ENCODE measurements around the gene ITGB1BP2.
A peak's percentile ranks its signal among the peaks of the same experiment; 100 is the strongest.
"Not testable (repeated sequence)": the region's sequence is repeated elsewhere in the genome, so short reads cannot be mapped to it uniquely, and the experiment has no call there.

The ITGB1BP2 gene

DNA sequence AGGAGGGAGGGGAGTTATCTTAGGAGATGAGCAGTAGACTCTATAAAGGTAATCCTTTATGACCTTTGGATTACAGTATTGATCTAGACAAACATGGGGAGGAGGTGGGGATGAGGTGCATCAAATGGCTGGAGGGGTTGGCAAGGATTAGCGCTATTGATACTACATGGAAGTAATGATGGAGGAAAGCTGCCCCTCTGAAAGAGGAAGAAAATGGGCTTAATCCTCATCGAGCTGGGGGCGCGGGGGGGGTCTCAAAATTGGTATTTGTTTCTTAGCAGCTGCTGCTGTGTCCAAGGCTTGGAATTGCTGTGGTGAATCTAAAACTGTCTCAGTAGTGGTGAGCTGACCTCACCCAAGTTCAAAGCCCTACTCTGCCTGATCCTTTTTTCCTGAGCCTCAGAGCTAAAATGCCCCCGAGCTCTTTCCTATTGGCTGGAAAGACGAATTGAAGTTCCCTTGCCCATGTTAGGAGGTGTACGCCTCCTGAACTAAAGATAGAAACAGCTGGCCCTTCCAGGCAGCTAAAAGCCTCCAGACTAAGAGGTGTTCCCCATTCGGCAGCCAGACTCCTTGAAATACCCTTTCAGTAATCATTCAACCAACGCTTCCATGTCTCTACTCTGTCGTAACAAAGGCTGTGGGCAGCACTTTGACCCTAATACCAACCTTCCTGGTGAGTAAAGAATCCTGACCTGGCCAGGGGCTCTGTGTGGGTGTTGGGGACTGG is at the start of gene ITGB1BP2:
TSS of gene ITGB1BP2 (plus strand) at position 556 of the 730 bp plus-strand sequence. CDS start at position 613, 57 bp downstream.
- no peak within 1 kb of the TSS for H3K27ac ChIP-seq (ENCODE audit: low read depth, low read length)
- H3K27me3 ChIP-seq (ENCODE audit: control insufficient read depth in 5 of 5, insufficient read depth in 4 of 5, low read length in 5 of 5) = peaks cover 0 to 14% (median 0%) of the 10 kb centered on the region in 5 donors
- H3K9me3 ChIP-seq (ENCODE audit: control insufficient read depth in 5 of 5, low read length in 5 of 5) = no peaks in the 10 kb centered on the region
- no peak within 1 kb of the TSS for H3K9ac ChIP-seq (ENCODE audit: low read length in 5 of 5)
- H3K36me3 ChIP-seq (ENCODE audit: control insufficient read depth in 5 of 5, insufficient read depth in 5 of 5, low read length in 5 of 5) = peaks cover 10 to 42% (median 33%) of the 10 kb centered on the region in 5 donors
- peaks cover 0 to 7% (median 0%) of the 10 kb centered on the region in 5 donors for H3K4me1 ChIP-seq (ENCODE audit: control insufficient read depth in 5 of 5, insufficient read depth in 5 of 5, low read length in 5 of 5)
- no peak within 1 kb of the TSS for H3K4me3 ChIP-seq (ENCODE audit: low read depth in 1 of 5, low read length in 5 of 5)

DNA sequence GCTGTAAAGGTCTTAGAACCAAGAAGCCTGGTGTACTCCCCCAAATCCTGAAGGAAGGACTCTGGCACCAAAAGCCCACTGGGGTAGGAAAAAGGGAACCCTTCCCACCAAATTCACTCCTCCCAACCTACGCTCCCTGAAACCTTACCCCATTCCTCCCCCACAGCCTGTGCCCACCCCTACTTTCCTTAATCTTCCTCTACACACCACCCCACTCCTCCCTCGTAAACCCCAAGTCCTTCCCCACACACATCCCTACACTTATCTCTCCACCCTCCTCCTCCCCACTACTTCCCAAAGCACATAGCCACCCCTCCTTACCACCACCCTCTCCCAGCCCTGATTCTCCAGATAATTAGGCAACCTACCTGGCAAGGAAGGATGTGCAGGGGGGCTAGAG is 49.3 kb upstream of the ITGB1BP2 start:
- Histone ChIP-seq H3K9ac (ENCODE audit: low read length in 5 of 5) (no peak overlapping the region), H3K27me3 (ENCODE audit: control insufficient read depth in 5 of 5, insufficient read depth in 4 of 5, low read length in 5 of 5) (peaks cover 0 to 6% (median 4%) of the 10 kb centered on the region in 5 donors), H3K27ac (ENCODE audit: low read depth, low read length) (no peak overlapping the region), H3K4me1 (ENCODE audit: control insufficient read depth in 5 of 5, insufficient read depth in 5 of 5, low read length in 5 of 5) (peaks cover 0 to 23% (median 9%) of the 10 kb centered on the region in 5 donors), H3K4me3 (ENCODE audit: low read depth in 1 of 5, low read length in 5 of 5) (no peak overlapping the region), H3K36me3 (ENCODE audit: control insufficient read depth in 5 of 5, insufficient read depth in 5 of 5, low read length in 5 of 5) (peaks cover 0 to 37% (median 32%) of the 10 kb centered on the region in 5 donors), H3K9me3 (ENCODE audit: control insufficient read depth in 5 of 5, low read length in 5 of 5) (no peaks in the 10 kb centered on the region)

DNA sequence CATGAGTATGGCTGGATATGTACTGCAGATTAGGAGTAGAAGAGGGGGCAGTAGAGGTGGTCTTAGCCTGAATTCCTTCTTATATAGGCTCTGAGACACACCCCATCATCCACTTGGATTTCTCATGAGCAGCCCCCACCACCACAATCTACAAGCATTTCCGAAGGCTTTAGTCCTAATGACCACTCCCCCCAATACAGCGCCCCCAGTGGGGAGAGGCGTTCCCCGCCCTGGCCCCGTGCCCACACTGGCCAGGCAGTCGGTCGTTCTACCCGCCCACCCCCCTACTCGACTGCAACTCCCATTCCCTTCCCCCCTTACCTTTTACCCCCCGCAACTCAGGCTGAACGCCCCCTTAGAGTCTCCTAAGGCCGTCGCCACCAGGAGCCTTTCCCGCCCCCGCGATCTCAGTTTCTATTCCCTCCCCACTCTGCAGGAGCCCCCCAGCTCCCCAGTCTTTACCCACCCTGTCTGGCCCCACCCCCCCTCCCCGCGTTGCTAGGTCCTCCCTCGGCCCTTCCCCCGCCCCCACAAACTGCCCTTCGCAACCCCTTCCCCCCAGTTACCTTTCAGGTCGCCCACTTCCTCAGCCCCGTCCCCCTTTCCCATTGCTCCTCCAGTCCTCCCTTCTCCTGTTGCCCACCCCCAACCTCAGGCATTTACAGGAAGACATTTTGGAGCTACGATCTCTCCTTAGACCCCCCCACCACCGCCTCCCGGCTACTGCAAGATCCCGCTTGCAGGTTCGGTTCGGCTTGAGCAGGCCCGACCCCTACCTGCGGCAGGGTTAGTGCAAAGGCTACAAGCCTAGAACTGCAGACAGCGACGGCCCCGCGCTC is 48.1 kb upstream of the ITGB1BP2 start:
- Histone ChIP-seq H3K9ac (ENCODE audit: low read length in 5 of 5) (peak overlapping the region in 4 of 5 donors; percentile 64 to 77 (median 72)), H3K27ac (ENCODE audit: low read depth, low read length) (peak overlapping the region; percentile 62), H3K4me1 (ENCODE audit: control insufficient read depth in 5 of 5, insufficient read depth in 5 of 5, low read length in 5 of 5) (peaks cover 0 to 23% (median 9%) of the 10 kb centered on the region in 5 donors), H3K27me3 (ENCODE audit: control insufficient read depth in 5 of 5, insufficient read depth in 4 of 5, low read length in 5 of 5) (peaks cover 0 to 5% (median 4%) of the 10 kb centered on the region in 5 donors), H3K9me3 (ENCODE audit: control insufficient read depth in 5 of 5, low read length in 5 of 5) (no peaks in the 10 kb centered on the region), H3K4me3 (ENCODE audit: low read depth in 1 of 5, low read length in 5 of 5) (peak overlapping the region; percentile 81 to 87 (median 82)), H3K36me3 (ENCODE audit: control insufficient read depth in 5 of 5, insufficient read depth in 5 of 5, low read length in 5 of 5) (peaks cover 0 to 24% (median 20%) of the 10 kb centered on the region in 5 donors)

DNA sequence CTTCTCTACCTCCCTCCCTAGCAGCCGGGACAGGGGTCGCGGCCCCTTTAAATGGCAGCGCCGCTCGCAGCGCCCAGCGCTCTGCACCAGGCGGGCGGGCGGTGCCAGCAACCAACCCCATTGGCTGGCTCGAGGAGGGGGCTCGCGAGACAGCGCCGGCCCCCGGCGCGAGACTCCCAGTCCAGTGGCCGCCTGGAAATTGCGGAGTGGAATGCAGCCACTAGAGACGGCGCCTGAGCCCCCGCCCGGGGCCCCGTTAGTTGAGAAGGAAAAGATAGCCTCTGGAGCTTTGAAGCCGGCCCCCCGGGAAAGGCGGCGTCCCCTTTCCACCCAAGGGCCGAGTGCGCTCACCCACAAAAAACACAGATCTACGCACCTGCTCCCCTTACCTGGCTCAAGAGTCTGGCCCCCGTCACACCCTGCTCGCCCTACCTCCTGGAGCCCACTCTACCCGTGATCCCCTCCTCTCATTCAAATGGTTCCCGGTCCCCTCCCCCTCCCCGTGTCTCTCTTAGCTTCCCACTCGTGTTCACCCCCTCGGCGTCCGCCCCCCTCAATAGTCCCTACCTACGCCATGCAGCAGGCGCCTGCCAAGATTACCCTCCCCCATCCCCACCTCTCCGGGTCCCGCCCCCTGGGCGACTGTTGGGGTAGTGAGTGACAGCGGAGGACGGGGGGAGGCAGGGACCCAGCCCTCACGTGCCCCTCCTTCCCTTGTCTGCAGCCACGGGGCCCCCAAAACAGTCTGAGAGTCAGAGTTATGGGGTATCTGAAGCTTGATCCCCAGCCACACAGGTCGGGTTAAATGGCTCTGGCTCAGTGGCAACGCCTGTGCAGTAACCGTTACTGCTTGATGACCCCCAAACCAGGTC is 47.2 kb upstream of the ITGB1BP2 start, which contains the start of gene ZMYM3:
TSS of gene ZMYM3 (minus strand) at position 49 of the 872 bp plus-strand sequence. CDS start 885 bp downstream, outside the sequence.
- peaks cover 0 to 5% (median 4%) of the 10 kb centered on the region in 5 donors for H3K27me3 ChIP-seq (ENCODE audit: control insufficient read depth in 5 of 5, insufficient read depth in 4 of 5, low read length in 5 of 5)
- peak within 1 kb of the TSS; percentile 62 for H3K27ac ChIP-seq (ENCODE audit: low read depth, low read length)
- H3K4me3 ChIP-seq (ENCODE audit: low read depth in 1 of 5, low read length in 5 of 5) = peak within 1 kb of the TSS; percentile 81 to 87 (median 82)
- peaks cover 0 to 16% (median 13%) of the 10 kb centered on the region in 5 donors for H3K36me3 ChIP-seq (ENCODE audit: control insufficient read depth in 5 of 5, insufficient read depth in 5 of 5, low read length in 5 of 5)
- H3K9ac ChIP-seq (ENCODE audit: low read length in 5 of 5) = peak within 1 kb of the TSS in 4 of 5 donors; percentile 64 to 77 (median 72)
- no peaks in the 10 kb centered on the region for H3K9me3 ChIP-seq (ENCODE audit: control insufficient read depth in 5 of 5, low read length in 5 of 5)
- peaks cover 0 to 23% (median 9%) of the 10 kb centered on the region in 5 donors for H3K4me1 ChIP-seq (ENCODE audit: control insufficient read depth in 5 of 5, insufficient read depth in 5 of 5, low read length in 5 of 5)

DNA sequence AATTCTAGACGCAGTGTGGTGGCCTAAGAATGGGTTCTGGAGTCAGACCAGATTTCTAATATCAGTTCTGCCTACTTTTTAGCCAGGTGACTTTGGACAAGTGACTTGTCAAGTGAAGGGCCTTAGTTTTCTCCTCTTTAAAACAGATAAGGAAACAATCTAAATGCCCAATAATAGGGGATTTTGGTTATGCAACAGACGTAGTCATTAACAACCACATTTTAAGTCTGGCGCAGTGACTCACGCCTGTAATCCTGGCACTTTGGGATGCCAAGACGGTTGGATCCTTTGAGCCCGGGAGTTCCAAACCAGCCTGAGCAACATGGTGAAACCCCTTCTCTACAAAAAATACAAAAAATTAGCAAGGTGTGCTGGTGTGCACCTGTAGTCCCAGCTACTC is 45.5 kb upstream of the ITGB1BP2 start:
- no peak overlapping the region for H3K27ac ChIP-seq (ENCODE audit: low read depth, low read length)
- H3K36me3 ChIP-seq (ENCODE audit: control insufficient read depth in 5 of 5, insufficient read depth in 5 of 5, low read length in 5 of 5) = no peaks in the 10 kb centered on the region
- peaks cover 0 to 23% (median 9%) of the 10 kb centered on the region in 5 donors for H3K4me1 ChIP-seq (ENCODE audit: control insufficient read depth in 5 of 5, insufficient read depth in 5 of 5, low read length in 5 of 5)
- no peak overlapping the region for H3K4me3 ChIP-seq (ENCODE audit: low read depth in 1 of 5, low read length in 5 of 5)
- H3K9me3 ChIP-seq (ENCODE audit: control insufficient read depth in 5 of 5, low read length in 5 of 5) = no peaks in the 10 kb centered on the region
- H3K9ac ChIP-seq (ENCODE audit: low read length in 5 of 5) = no peak overlapping the region
- peaks cover 0 to 5% (median 4%) of the 10 kb centered on the region in 5 donors for H3K27me3 ChIP-seq (ENCODE audit: control insufficient read depth in 5 of 5, insufficient read depth in 4 of 5, low read length in 5 of 5)

DNA sequence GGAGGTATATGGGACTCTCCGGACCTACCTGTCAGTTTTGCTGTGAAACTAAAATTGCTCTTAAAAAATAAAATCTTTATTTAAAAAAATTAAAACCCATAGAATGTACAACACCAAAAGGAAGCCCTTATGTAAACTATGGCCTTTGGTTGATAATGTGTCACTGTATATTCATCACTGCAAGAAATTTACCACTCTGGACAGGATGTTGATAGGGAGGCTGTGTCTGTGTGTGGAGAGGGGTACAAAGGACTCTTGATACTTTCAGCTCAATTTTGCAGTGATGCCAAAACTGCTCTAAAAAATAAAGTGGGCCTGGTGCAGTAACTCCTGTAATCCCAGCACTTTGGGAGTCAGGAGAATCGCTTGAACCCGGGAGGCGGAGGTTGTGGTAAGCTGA is 44.7 kb upstream of the ITGB1BP2 start:
- Histone ChIP-seq H3K4me1 (ENCODE audit: control insufficient read depth in 5 of 5, insufficient read depth in 5 of 5, low read length in 5 of 5) (peaks cover 0 to 22% (median 9%) of the 10 kb centered on the region in 5 donors), H3K9ac (ENCODE audit: low read length in 5 of 5) (no peak overlapping the region), H3K4me3 (ENCODE audit: low read depth in 1 of 5, low read length in 5 of 5) (no peak overlapping the region)

DNA sequence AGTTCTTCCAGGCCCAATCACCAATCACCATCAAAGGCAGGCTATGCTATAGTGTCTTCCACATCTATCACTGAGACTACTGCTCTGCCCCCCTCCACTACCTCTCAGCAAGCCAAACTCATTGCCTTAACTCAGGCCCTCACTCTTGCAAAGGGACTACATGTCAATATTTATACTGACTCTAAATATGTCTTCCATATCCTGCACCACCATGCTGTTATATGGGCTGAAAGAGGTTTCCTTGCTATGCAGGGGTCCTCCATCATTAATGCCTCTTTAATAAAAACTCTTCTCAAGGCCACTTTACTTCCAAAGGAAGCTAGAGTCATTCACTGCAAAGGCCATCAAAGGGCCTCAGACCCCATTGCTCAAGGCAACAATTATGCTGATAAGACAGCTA is 32.9 kb upstream of the ITGB1BP2 start:
- H3K27ac ChIP-seq (ENCODE audit: low read depth, low read length); H3K9ac ChIP-seq (ENCODE audit: low read length in 5 of 5); H3K4me1 ChIP-seq (ENCODE audit: control insufficient read depth in 5 of 5, insufficient read depth in 5 of 5, low read length in 5 of 5); H3K4me3 ChIP-seq (ENCODE audit: low read depth in 1 of 5, low read length in 5 of 5); H3K27me3 ChIP-seq (ENCODE audit: control insufficient read depth in 5 of 5, insufficient read depth in 4 of 5, low read length in 5 of 5); H3K36me3 ChIP-seq (ENCODE audit: control insufficient read depth in 5 of 5, insufficient read depth in 5 of 5, low read length in 5 of 5): not testable (repeated sequence)
- H3K9me3 ChIP-seq (ENCODE audit: control insufficient read depth in 5 of 5, low read length in 5 of 5) = peaks cover 0 to 17% (median 5%) of the 10 kb centered on the region in 5 donors

More for the DNA sequence above, 44.7 kb upstream of the ITGB1BP2 start:
- H3K27ac ChIP-seq (ENCODE audit: low read depth, low read length) = no peak overlapping the region
- H3K27me3 ChIP-seq (ENCODE audit: control insufficient read depth in 5 of 5, insufficient read depth in 4 of 5, low read length in 5 of 5) = peaks cover 0 to 5% (median 4%) of the 10 kb centered on the region in 5 donors
- H3K36me3 ChIP-seq (ENCODE audit: control insufficient read depth in 5 of 5, insufficient read depth in 5 of 5, low read length in 5 of 5) = no peaks in the 10 kb centered on the region
- no peaks in the 10 kb centered on the region for H3K9me3 ChIP-seq (ENCODE audit: control insufficient read depth in 5 of 5, low read length in 5 of 5)

DNA sequence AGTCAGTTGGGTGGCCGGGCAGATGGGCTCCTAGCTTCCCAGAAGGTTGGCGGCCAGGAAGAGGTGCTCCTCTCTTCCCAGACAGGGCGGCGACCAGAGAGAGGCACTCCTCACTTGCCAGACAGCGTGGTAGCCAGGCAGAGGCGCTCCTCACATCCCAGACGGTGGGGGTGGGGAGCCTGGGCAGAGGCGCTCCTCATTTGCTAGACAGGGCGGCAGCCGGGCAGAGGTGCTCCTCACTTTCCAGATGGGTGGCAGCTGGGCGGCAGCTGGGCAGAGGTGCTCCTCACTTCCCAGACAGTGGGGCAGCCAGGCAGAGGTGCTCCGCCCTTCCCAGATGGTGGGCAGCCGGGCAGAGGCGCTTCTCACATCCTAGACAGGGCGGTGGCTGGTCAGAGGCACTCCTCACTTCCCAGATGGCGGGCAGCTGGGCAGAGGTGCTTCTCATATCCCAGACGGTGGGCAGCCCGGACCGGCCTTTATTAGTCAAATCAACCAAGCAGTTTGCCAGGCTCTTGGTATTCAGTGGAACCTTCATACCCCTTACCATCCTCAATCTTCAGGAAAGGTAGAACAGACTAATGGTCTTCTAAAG is 31.7 kb upstream of the ITGB1BP2 start:
- Histone ChIP-seq H3K27ac (ENCODE audit: low read depth, low read length) (no peak overlapping the region), H3K4me1 (ENCODE audit: control insufficient read depth in 5 of 5, insufficient read depth in 5 of 5, low read length in 5 of 5) (no peaks in the 10 kb centered on the region), H3K36me3 (ENCODE audit: control insufficient read depth in 5 of 5, insufficient read depth in 5 of 5, low read length in 5 of 5) (no peaks in the 10 kb centered on the region), H3K9ac (ENCODE audit: low read length in 5 of 5) (no peak overlapping the region), H3K9me3 (ENCODE audit: control insufficient read depth in 5 of 5, low read length in 5 of 5) (peaks cover 0 to 17% (median 5%) of the 10 kb centered on the region in 5 donors), H3K27me3 (ENCODE audit: control insufficient read depth in 5 of 5, insufficient read depth in 4 of 5, low read length in 5 of 5) (no peaks in the 10 kb centered on the region), H3K4me3 (ENCODE audit: low read depth in 1 of 5, low read length in 5 of 5) (no peak overlapping the region)

DNA sequence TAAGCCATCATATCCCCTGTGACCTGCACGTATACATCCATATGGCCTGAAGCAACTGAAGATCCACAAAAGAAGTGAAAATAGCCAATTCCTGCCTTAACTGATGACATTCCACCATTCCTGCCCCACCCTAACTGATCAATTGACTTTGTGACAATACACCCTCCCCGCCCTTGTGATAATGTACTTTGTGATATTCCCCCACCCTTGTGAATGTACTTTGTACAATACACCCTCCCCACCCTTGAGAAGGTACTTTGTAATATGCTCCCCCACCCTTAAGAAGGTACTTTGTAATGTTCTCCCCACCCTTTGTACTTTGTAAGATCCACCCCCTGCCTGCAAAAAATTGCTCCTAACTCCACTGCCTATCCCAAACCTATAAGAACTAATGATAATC is 29.2 kb upstream of the ITGB1BP2 start:
- H3K27me3 ChIP-seq (ENCODE audit: control insufficient read depth in 5 of 5, insufficient read depth in 4 of 5, low read length in 5 of 5); H3K36me3 ChIP-seq (ENCODE audit: control insufficient read depth in 5 of 5, insufficient read depth in 5 of 5, low read length in 5 of 5); H3K9ac ChIP-seq (ENCODE audit: low read length in 5 of 5); H3K27ac ChIP-seq (ENCODE audit: low read depth, low read length); H3K4me1 ChIP-seq (ENCODE audit: control insufficient read depth in 5 of 5, insufficient read depth in 5 of 5, low read length in 5 of 5); H3K4me3 ChIP-seq (ENCODE audit: low read depth in 1 of 5, low read length in 5 of 5): not testable (repeated sequence)
- H3K9me3 ChIP-seq (ENCODE audit: control insufficient read depth in 5 of 5, low read length in 5 of 5) = peaks cover 0 to 17% (median 5%) of the 10 kb centered on the region in 5 donors

All from subcutaneous abdominal adipose tissue (tissue), 5 donors.